RCC 7860 (cell line): ENCODE measurements around the gene CDC37L1.

ENCODE experiments used
- DNase-seq: peaks from one replicate; pipeline ENCODE4 v3.0.0-alpha.2; 2015; ENCODE audit warnings: low spot score
- FAIRE-seq: peaks from 2 replicates; lab custom pipeline; 2012; peaks lifted over from hg19 to GRCh38; lab: Jason Lieb, UNC

CDC37L1 gene

DNA sequence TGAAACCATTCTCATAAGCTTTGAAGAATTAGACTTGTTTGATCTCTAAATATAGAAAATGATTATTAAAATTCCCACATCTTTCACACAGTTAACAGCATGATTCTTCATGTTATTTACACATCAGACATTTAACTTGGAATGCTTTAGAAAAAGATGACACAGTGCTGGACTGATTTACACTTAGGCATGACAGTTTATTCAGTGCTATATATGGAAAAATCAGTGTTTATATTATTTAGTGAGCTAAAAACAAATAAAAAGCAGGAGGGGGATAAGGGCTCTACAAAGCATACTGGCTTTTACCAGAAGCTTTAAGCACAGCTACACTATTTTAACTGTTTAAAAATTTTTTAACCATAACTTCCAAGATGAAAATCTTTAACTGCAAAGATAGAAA is 30.0 kb downstream of the CDC37L1 start:
- DNase-seq (no peak), FAIRE-seq (no peak)

DNA sequence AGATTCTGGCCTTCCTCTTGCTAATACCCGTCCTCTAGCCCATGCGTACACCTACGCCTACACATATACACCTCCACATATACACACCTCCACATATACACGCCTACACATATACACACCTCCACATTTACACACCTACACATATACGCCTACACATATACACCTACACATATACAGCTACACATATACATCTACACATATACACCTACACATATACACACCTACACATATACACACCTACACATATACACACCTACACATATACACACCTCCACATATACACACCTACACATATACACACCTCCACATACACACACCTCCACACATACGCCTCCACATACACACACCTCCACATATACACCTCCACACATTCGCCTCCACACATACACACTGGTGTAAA is 34.5 kb downstream of the CDC37L1 start:
- DNase-seq (no peak), FAIRE-seq (no peak)

- FAIRE-seq, result no peak
- DNase-seq, result no peak
Measured at GRCh38 chr9:4714266-4715016, 35.1 kb downstream of the CDC37L1 start.

- DNase-seq (no peak), FAIRE-seq (no peak)
Measured at GRCh38 chr9:4716163-4716562, 36.8 kb downstream of the CDC37L1 start.

- no peak for FAIRE-seq
- no peak for DNase-seq
Measured at GRCh38 chr9:4717815-4718214, 38.4 kb downstream of the CDC37L1 start.

- no peak for FAIRE-seq
- DNase-seq, result no peak
Measured at GRCh38 chr9:4718911-4719310, 39.5 kb downstream of the CDC37L1 start.

DNA sequence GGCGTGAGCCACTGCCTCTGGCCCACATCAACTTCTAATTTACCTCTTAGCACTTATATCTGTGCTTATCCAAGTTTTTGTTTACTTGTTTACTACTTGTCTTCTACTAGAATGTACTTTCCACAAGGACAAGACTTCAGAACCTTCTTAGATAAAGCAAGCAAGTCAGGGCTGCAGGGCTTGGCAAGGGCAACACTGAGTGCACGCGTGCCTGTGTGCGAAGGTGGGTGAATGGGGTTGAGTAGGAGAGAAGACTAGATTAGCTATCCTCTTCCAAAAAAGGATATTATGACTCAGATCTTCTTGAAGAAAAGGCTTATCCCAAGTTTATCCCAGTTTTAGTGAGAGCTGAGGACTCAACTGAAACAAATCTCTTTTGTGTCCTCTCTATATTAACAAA is 42.4 kb downstream of the CDC37L1 start:
- no peak for FAIRE-seq
- DNase-seq, result no peak

DNA sequence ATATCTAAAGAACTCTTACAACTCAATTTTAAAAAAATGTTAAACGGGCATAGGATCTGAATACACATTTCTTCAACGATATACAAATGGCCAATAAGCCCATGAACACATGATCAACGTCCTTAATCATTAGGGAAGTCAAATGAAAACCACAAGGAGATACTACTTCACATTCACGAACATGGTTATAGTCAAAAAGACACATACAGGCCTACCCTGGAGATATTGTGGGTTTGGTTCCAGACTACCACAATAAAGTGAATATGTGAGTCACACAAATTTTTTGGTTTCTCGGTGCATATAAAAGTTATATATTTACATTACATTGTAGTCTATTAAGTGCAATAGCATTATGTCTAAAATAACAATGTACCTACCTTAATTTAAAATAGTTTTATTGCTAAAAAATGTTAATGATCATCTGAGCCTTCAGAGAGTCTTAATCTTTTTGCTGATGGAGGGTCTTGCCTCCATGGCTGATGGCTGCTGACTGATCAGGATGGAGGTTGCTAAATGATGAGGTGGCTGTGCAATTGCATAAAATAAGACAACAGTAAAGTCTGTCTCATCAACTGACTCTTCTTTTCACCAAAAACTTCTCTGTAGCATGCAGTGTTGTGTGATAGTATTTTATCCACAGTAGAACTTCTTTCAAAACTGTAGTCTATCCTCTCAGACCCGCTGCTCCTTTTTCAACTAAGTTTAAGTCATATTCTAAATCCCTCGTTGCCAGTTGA is 46.5 kb downstream of the CDC37L1 start:
- DNase-seq, result no peak
- FAIRE-seq, result peak; percentile 59

GRCh38 chr9:4727593-4727992 is 48.2 kb downstream of the CDC37L1 start:
- FAIRE-seq, result no peak
- DNase-seq, result no peak

GRCh38 chr9:4732890-4733289 is 53.5 kb downstream of the CDC37L1 start:
- DNase-seq (no peak), FAIRE-seq (no peak)

DNA sequence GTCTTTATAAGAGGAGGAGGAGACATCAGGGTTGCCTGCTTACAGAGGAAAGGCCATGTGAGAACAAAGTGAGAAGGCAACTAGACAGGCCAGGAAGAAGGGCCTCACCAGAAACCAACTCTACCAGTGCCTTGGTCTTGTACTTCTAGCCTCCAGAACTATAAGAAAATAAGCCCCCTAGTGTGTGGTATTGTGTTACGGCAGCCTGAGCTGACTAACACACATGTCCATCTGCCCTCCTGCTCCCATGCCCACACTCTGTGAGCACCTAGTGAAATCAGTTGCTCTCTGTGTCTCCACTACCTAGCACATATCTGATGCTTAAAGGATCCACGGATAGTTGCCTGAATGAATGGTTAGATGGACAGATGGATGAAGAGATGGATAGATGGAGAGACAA is 54.8 kb downstream of the CDC37L1 start:
- DNase-seq (no peak), FAIRE-seq (no peak)

DNA sequence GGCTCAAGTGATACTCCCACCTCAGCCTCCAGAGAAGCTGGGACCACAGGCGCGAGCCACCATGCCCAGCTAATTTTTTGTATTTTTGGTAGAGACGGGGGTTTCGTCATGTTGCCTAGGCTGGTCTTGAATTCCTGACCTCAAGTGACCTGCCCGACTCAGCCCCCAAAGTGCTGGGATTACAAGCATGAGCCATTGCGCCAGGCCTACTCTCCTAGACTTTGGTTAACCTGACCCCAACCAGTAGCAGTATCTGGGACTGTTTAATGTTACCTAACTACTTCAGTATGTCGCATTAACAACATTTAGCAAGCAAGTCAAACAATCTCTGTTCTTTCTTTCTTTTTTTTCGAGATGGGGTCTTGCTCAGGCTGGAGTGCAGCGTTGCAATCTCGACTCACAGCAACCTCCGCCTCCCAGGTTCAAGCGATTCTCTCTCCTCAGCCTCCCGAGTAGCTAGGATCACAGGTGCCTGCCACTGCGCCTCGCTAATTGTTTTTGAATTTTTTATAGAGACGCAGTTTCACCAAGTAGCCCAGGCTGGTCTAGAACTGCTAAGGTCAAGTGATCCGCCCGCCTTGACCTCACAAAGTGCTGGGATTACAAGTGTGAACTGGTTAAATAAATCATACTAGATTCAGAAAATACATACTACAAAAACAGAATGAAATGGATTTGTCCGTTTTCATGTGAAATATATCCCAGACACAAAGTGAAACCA is 59.7 kb downstream of the CDC37L1 start:
- FAIRE-seq (no peak), DNase-seq (no peak)

DNA sequence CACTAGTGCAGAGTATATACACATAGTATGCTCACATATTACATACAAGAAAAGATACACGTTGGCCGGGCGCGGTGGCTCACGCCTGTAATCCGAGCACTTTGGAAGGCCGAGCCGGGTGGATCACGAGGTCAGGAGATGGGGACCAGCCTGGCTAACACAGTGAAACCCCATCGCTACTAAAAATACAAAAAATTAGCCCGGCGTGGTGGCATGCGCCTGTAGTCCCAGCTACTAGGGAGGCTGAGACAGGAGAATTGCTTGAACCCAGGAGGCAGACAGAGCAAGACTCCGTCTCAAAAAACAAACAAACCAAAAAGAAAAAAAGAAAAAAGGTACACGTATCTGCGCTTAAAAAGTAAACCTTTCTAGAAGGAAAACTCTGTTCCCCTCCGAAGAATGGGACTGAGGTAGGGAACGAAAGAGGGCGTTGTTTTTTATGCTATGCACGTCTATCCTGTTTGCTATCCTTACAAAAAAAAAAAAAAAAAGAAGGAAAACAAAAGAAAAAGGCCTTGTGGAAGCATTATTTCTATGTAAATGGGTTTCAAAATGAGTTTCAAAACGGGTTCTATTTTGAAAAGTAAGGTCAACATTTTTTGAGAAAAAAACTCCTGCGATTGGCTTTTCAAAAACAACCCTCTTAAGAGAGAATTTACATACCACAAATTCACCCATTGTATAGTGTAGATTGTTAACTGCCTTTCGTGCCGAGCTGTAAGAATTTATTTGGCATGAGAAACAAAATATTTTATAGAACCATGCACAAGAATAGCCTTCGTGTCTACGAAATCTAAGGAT is 60.4 kb downstream of the CDC37L1 start:
- DNase-seq, result no peak
- no peak for FAIRE-seq

GRCh38 chr9:4740388-4740637 is 60.9 kb downstream of the CDC37L1 start:
- no peak for FAIRE-seq
- DNase-seq, result no peak

GRCh38 chr9:4740638-4741364 is 61.4 kb downstream of the CDC37L1 start, which contains the start of gene AK3:
Gene AK3, minus strand, starts transcription at chr9:4741202. Its CDS starts 115 bp downstream, at chr9:4741087.
- FAIRE-seq (no peak), DNase-seq (peak; percentile 50)

DNA sequence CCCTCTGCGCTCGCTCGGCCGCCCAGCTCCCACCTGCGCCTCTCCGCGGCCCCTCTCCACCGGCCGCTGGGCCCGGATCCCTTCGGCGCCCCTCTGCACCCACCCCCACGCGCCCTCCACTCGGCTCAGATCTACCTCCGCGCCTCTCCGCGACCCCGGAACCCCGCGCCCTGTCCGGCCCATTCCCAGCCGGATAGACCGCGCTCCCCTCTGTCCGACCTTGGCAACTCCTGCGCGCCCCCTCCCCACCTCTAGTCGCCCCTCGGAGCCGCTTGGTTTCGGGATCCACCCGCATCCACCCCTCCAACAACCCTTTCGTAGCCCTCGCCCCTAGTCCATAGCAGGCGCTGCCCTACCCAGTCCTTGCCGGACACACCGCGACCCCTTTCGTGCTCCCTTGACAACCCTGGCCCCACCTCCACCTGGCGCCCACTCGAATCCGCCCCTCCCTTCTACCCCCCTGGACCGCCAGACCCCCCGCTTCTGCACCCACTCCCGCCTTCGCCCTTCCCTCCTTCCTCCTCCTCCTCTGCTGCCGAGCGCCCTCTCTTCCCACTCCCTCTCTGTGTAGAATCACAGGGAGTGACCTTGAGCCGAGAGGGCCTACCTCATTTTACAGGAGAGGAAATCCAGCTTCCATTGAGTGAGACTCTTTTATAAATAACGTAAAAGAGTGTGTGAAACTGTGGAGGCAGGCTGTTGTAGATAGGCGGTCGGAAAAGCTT is 62.2 kb downstream of the CDC37L1 start:
- FAIRE-seq, result no peak
- DNase-seq, result no peak

DNA sequence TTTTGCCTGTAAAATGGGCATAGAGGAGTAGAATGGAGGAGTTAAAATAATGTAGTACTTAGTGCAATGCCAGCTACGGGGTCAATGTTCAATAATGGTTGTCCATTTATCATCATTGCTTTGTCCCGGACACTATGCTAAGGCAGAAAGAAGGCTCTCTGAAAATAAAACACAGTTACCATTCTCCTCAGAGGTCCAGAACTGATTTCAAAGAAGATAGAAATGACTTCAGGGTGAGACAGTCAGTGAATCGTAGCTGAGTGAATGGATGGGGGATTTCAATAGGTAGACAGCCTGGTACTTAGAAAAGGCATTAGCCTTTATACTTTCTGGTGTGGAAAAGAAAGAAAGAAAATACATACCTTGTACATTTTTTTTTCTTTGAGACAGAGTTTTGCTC is 62.9 kb downstream of the CDC37L1 start:
- FAIRE-seq, result no peak

DNA sequence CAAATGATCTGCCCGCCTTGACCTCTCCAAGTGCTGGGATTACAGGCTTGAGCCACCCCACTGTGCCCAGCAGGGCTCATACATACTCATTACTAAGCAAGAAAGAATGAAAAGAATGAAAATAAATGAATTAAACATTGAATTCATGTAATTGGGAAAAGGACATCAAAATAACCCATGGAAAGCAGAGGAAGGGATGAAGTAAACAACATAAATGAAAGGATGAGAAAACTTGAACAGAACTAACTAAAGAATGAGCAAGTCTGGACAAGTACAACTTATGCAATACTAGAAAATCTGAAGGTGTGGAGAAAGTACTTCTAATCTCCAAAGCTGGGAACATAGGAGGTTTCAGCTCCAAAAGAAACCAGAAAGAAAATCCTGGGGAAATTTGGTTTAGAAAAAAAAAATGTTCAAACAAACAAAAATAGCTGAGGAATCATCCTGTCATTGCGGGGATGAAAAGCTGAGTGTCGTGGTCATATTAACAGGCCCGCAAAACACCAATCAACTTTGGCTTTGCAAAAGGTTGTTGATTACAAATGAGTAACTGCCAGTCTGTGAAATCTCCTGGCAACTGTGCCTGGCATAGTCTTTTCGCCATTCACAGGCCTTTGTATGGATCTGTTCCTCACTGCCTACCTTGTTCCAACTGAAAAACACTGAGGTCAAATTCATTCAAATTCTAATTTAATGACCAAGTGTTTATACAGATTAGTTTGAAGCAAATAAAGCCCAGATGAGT is 63.9 kb downstream of the CDC37L1 start:
- DNase-seq, result no peak

More for the DNA sequence above, 62.9 kb downstream of the CDC37L1 start:
- no peak for DNase-seq

More for the DNA sequence above, 63.9 kb downstream of the CDC37L1 start:
- FAIRE-seq, result no peak
